Airway epithelial cell (primary cell): ENCODE data around the gene DOC2A. TPM values are rescaled to one million over a fixed set of nuclear protein-coding genes. Genes with fewer than 3 reads are reported as not detected.

Experiments
- total RNA-seq: library from RNA; depleted of rRNA; stranded (reverse); fragments of >200 nt; gene quantifications from 2 replicates; pipeline ENCODE4 v1.2.3, GENCODE V29; 2015

DOC2A gene
- 0.71 TPM in 1 of 2 replicates, not detected in the other for total RNA-seq

GRCh38 chr16:30010844-30011713, at the start of gene DOC2A:
DOC2A (minus strand) TSS chr16:30011027; CDS start chr16:30010222, 805 bp downstream.

DNA sequence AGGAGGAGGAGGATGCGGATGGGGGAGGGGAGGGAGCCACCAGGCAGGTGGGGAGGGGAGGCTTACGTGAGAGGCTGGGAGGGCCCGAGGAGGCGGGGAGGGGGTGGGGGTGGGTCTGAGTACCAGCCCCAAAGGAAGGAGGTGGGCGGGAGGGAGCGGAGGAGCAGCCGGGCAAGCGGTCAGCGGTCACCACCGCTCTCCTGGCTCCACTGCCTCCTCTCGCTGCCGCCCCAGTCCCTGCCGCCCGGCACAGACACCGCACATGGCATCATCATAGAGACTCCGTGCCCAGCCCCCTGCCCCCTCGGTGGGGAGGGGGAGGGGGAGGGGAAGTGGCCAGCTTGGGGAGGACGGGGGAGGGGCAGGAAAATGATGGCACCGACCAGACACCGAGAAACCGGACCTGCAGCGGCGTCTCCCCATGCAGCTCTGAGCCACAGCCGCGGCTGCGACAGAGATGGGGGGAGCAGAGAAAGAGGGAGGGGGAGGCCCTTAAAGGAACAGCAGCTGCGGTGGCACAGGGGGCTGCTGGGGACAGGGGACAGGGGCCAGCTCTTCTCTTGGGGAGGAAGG, 20.1 kb upstream of the DOC2A start, which contains the start of gene TLCD3B:
Gene TLCD3B, minus strand, starts transcription at position 431 of the 573 bp plus-strand sequence. CDS start 744 bp downstream, outside the sequence.

GRCh38 chr16:30022887-30023286, 12.1 kb upstream of the DOC2A start, which contains the start of gene C16orf92:
C16orf92 (plus strand) TSS chr16:30023198; CDS start chr16:30023341, 143 bp downstream.

DNA sequence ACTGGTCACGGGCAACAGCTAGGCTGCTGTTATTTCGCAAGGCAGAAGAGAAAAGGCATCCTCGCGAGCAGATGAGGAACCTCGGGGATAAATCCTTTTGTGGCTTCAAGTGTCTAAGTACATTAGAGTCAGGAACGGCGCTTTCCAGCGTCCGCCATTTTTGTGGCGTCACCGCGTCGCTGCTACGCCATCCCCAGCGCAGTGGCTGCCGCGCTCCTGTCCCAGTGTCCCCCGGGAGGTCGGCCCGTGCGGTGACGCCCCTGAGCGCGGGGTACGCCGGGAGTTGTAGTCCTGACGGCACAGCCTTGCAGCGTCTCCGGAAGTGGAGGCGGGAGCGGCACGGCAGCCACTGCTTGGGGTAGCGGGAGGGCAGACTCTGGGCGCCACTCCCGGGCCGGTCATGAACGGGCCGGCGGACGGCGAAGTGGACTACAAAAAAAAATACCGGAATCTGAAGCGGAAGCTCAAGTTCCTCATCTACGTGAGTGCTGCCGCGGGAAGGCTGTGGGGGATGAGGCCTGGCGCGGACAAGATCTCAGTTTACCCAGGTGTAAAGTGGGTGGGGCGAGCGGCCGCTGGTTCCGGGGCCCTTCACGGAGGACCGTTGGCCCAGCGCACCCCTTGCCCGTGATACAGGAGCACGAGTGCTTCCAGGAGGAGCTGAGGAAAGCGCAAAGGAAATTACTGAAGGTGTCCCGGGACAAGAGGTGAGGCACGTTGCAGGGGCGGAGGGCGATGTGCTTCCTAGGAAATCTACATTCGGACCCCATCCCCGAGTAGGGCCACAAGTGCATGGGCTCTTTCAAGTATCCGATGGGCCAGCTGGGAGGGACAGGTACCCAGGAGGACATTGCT, 14.7 kb downstream of the DOC2A start, which contains the start of gene INO80E:
Gene INO80E, plus strand, starts transcription at position 331 of the 855 bp plus-strand sequence. Its CDS starts 70 bp downstream, at position 401.

GRCh38 chr16:29995324-29995910, 15.4 kb downstream of the DOC2A start, which contains the start of gene HIRIP3:
HIRIP3 (minus strand) TSS chr16:29995617; CDS start chr16:29995605, 12 bp downstream.

GRCh38 chr16:29973384-29974246, 37.2 kb downstream of the DOC2A start, which contains the start of gene TAOK2:
TAOK2 (plus strand) TSS chr16:29973868; CDS start chr16:29977773, 3,905 bp downstream.

DNA sequence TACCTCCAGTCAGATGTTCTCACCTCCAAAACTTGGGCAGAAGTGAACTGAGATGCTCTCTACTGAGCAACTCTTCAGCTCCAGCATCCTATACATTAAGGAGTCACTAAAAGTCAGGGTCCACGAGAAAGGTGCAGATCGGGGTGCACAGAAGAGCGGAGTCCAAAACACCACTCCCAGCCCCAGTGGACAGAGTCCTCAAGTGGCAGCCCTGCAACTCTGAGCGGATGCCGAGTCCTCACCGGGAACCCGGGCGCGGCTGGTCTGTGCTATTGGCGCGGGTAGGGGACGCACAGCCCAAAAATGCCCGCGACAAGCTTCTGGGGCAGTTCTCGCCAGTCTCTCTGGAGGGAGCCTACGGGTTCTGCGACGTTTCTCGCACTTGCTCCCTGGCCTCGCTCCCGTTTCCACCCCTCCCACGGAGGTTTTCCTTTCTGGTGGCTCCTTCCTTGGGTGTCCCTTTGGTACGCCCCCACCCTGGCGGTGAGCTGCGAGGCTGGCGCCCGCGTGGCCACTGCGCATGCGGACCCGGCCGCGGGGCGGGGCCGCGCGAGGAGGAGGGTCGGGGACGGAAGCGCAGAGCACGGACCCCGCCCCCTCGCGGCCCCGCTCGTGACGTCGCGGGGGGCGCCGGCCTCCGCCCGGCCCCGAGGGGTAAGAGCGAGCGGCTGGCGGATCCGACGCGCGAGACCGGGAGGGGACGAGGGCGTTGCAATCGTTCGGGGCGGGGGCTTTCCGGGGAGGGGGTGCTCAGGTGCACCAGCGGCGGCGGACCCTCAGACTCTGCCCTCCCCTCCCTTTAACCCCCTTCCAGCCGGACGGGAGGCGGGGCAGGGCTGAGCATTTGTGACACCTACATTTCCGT, 49.1 kb downstream of the DOC2A start, which contains the start of gene TMEM219:
Gene TMEM219, plus strand, starts transcription at position 601 of the 865 bp plus-strand sequence. CDS start 1,065 bp downstream, outside the sequence.

Other genes starting within 250 kb of the DOC2A start
- gene ZG16, start 232.8 kb downstream of the DOC2A start, total RNA-seq = not detected in 2 replicates
- 51.3 and 68.9 TPM in 2 replicates for gene KIF22, start 220.3 kb downstream of the DOC2A start, total RNA-seq
- gene MAZ, start 204.5 kb downstream of the DOC2A start, total RNA-seq = 160 and 240 TPM in 2 replicates
- not detected in 2 replicates for gene PRRT2, start 198.8 kb downstream of the DOC2A start, total RNA-seq
- gene PAGR1, start 194.9 kb downstream of the DOC2A start, total RNA-seq = 49.9 and 54.9 TPM in 2 replicates
- 91.0 and 99.4 TPM in 2 replicates for gene MVP, start 190.6 kb downstream of the DOC2A start, total RNA-seq
- gene CDIPT, start 147.8 kb downstream of the DOC2A start, total RNA-seq = 56.8 and 68.1 TPM in 2 replicates
- gene SEZ6L2, start 111.5 kb downstream of the DOC2A start, total RNA-seq = 9.9 and 11.2 TPM in 2 replicates
- 5.4 and 9.3 TPM in 2 replicates for gene ASPHD1, start 110.5 kb downstream of the DOC2A start, total RNA-seq
- gene KCTD13, start 84.8 kb downstream of the DOC2A start, total RNA-seq = 9.0 and 11.5 TPM in 2 replicates
- gene TMEM219, start 48.9 kb downstream of the DOC2A start, total RNA-seq = 86.8 and 109 TPM in 2 replicates
- gene TAOK2, start 37.2 kb downstream of the DOC2A start, total RNA-seq = 37.1 and 37.2 TPM in 2 replicates
- gene HIRIP3, start 15.4 kb downstream of the DOC2A start, total RNA-seq = 7.5 and 8.9 TPM in 2 replicates
- 49.0 and 66.1 TPM in 2 replicates for gene INO80E, start 14.8 kb downstream of the DOC2A start, total RNA-seq
- not detected in 2 replicates for gene C16orf92, start 12.2 kb upstream of the DOC2A start, total RNA-seq
- 0.14 TPM in 1 of 2 replicates, not detected in the other for gene TLCD3B, start 20.2 kb upstream of the DOC2A start, total RNA-seq
- gene ALDOA, start 54.7 kb upstream of the DOC2A start, total RNA-seq = 2,269 and 2,487 TPM in 2 replicates
- gene PPP4C, start 65.0 kb upstream of the DOC2A start, total RNA-seq = 87.6 and 119 TPM in 2 replicates
- 1.2 and 3.3 TPM in 2 replicates for gene TBX6, start 80.9 kb upstream of the DOC2A start, total RNA-seq
- 16.1 and 21.9 TPM in 2 replicates for gene YPEL3, start 85.2 kb upstream of the DOC2A start, total RNA-seq
- 4.4 and 7.9 TPM in 2 replicates for gene GDPD3, start 102.5 kb upstream of the DOC2A start, total RNA-seq
- 62.0 and 62.1 TPM in 2 replicates for gene MAPK3, start 112.2 kb upstream of the DOC2A start, total RNA-seq
- gene CORO1A, start 172.6 kb upstream of the DOC2A start, total RNA-seq = 16.2 and 18.6 TPM in 2 replicates
- 254 and 612 TPM in 2 replicates for gene BOLA2B, start 182.6 kb upstream of the DOC2A start, total RNA-seq
- gene SLX1A, start 182.8 kb upstream of the DOC2A start, total RNA-seq = 38.1 and 64.8 TPM in 2 replicates
- 0.98 and 7.1 TPM in 2 replicates for gene SULT1A3, start 188.2 kb upstream of the DOC2A start, total RNA-seq
- gene NPIPB13, start 237.5 kb upstream of the DOC2A start, total RNA-seq = 0.21 TPM in 1 of 2 replicates, not detected in the other